GM23248 (cell line): ENCODE measurements around the gene CDC42EP4.

ENCODE experiments used
- EZH2 ChIP-seq: fragments of 200-600 bp; sonication (generic); IDR thresholded peaks from 2 replicates; pipeline ENCODE4 v1.6.1; 2018; ENCODE audit warnings: antibody characterized with exemption, mild to moderate bottlenecking; ENCODE audit not compliant: insufficient read depth, poor library complexity, severe bottlenecking
- EZH2phosphoT487 ChIP-seq: fragments of 200-600 bp; sonication (generic); IDR thresholded peaks from 2 replicates; pipeline ENCODE4 v1.6.1; 2018; ENCODE audit warnings: antibody characterized with exemption, moderate library complexity, mild to moderate bottlenecking, low read depth; ENCODE audit not compliant: insufficient read depth

DNA sequence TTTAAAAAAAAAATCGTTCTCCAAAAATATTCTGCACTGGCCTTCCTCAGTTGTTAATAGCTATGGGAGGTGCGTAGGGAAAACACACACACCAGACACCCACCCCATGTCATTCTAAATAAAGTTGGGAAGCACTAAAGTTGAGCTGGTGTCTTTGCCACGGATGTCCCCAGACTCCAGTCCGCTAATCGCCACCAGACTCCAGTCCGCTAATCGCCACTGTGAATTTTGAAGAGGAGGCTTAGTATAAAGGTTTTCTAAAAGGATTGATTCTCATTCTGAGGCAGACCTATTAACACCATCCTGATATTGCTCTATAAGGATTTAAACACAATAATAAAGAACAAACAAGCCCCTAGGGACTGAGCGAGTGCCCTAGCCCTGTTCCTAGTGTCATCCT is 27.4 kb downstream of the CDC42EP4 start:
- TF ChIP-seq EZH2 (no peak), EZH2phosphoT487 (no peak)
